Epithelial cell of esophagus (primary cell): ENCODE data around the gene SGK1.

Experiments
- DNase-seq: peaks from one replicate; pipeline ENCODE4 v3.0.0; 2010; ENCODE audit warnings: low read depth
- H3K4me3 ChIP-seq: 2 replicates; pipeline ENCODE4 v1.5.1; 2011; ENCODE audit warnings: mild to moderate bottlenecking, low read length, control low read depth
- TF ChIP-seq, protein P1 (sequence below): IDR thresholded peaks from 2 replicates; pipeline ENCODE4 v1.5.1; 2011; ENCODE audit warnings: low read depth, mild to moderate bottlenecking, low read length, control low read depth, inconsistent platforms; ENCODE audit not compliant: insufficient read depth; ENCODE audit errors: missing control alignments

The SGK1 gene

GRCh38 chr6:134317471-134318131, at the start of gene SGK1:
Gene SGK1, minus strand, starts transcription at chr6:134318112. Its CDS starts 652 bp downstream, at chr6:134317460.
- peak; percentile 55 for DNase-seq
- TF ChIP-seq, protein P1, sequence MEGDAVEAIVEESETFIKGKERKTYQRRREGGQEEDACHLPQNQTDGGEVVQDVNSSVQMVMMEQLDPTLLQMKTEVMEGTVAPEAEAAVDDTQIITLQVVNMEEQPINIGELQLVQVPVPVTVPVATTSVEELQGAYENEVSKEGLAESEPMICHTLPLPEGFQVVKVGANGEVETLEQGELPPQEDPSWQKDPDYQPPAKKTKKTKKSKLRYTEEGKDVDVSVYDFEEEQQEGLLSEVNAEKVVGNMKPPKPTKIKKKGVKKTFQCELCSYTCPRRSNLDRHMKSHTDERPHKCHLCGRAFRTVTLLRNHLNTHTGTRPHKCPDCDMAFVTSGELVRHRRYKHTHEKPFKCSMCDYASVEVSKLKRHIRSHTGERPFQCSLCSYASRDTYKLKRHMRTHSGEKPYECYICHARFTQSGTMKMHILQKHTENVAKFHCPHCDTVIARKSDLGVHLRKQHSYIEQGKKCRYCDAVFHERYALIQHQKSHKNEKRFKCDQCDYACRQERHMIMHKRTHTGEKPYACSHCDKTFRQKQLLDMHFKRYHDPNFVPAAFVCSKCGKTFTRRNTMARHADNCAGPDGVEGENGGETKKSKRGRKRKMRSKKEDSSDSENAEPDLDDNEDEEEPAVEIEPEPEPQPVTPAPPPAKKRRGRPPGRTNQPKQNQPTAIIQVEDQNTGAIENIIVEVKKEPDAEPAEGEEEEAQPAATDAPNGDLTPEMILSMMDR, result peak; percentile 25
- peak within 1 kb of the TSS; percentile 48 for H3K4me3 ChIP-seq

DNA sequence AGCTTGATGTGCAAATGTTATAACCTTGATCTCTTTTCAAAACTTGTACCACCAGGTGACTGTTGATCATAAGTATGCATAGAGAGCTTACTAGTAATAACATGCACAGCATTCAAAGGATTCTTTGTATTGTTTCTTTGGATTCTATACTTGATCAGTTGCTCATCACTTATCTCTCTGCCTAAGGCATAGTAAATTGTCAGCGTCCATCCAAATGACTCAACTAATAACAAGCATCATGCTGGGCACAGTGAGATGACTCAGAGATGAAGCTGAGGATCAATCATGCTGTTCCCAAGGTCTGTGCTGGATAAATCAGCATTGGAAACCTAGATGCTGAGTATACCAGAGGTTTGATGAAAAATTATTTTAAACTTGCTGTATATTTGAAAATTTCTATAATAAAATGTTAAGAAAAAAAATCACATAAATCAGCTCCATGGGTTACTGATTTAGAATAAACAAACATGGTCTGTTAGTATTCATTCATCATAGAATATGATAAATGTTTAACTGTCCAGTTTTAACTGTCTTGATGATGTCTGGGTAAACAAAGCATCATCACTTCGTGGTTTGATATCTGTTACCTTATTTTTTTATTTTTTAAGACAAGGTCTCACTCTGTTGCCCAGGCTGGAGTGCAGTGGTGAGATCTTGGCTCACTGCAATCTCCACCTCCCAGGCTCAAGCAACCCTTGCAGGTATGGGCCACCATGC, 45.6 kb upstream of the SGK1 start:
- peak; percentile 96 for DNase-seq
- TF ChIP-seq, protein P1, result no peak

DNA sequence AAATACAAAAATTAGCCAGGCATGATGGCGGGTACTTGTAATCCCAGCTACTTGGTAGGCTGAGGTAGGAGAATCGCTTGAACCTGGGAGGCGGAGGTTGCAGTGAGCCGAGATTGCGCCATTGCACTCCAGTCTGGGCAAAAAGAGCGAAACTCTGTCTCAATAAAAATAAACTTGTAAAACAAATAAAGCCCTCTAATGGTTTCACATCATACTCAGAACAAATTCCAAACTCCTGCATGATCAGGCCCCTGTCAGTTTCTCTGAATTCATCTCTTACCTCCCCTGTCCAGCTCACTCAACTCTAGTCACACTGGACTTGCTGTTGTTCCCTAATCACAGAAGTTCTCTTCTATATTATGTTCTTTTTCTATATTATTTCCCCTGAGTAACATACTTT, 43.1 kb upstream of the SGK1 start:
- DNase-seq, result no peak
- TF ChIP-seq, protein P1, result no peak
- no peak overlapping the region for H3K4me3 ChIP-seq

More for the DNA sequence above, 45.6 kb upstream of the SGK1 start:
- H3K4me3 ChIP-seq, result no peak overlapping the region

GRCh38 chr6:134359302-134359701, 41.4 kb upstream of the SGK1 start:
- TF ChIP-seq, protein P1, result no peak
- H3K4me3 ChIP-seq, result no peak overlapping the region
- DNase-seq, result no peak

- TF ChIP-seq, protein P1, result no peak
- no peak overlapping the region for H3K4me3 ChIP-seq
- peak; percentile 9 for DNase-seq
These were observed 40.4 kb upstream of the SGK1 start for GRCh38 chr6:134358320-134358719.

GRCh38 chr6:134357022-134357487, 39.1 kb upstream of the SGK1 start:
- TF ChIP-seq, protein P1, result no peak
- DNase-seq, result peak; percentile 67
- no peak overlapping the region for H3K4me3 ChIP-seq
